ENCODE data around the gene TAOK1.

- TF ChIP-seq CUX1 (CRISPR knock-in tag; IDR thresholded peaks at IDR 0.05) = no peak
- no peak for TF ChIP-seq RBFOX2 (IDR thresholded peaks at IDR 0.05; ENCODE audit: low read depth, low read length)
- no peak for TF ChIP-seq SOX6 (IDR thresholded peaks at IDR 0.05)
- TF ChIP-seq SPI1 (IDR thresholded peaks at IDR 0.05; ENCODE audit: borderline replicate concordance, low read depth, low read length) = no peak
- TF ChIP-seq TEAD4 (IDR thresholded peaks at IDR 0.05; ENCODE audit: low read length) = no peak
- no peak for TF ChIP-seq TEAD4 (CRISPR knock-in tag; IDR thresholded peaks at IDR 0.05; ENCODE audit: borderline replicate concordance)
- no peak for TF ChIP-seq NR3C1 (CRISPR knock-in tag; IDR thresholded peaks at IDR 0.05)
- TF ChIP-seq GTF2F1 (IDR thresholded peaks at IDR 0.05; ENCODE audit: low read depth, low read length) = no peak
- TF ChIP-seq NR1H2 (CRISPR knock-in tag; IDR thresholded peaks at IDR 0.05) = no peak
- TF ChIP-seq PCBP1 (IDR thresholded peaks at IDR 0.05; ENCODE audit: low read depth, low read length, poor library complexity, severe bottlenecking) = no peak
- TF ChIP-seq CEBPZ (IDR thresholded peaks at IDR 0.05; ENCODE audit: borderline replicate concordance, low read depth, low read length) = no peak
- TF ChIP-seq TRIM25 (IDR thresholded peaks at IDR 0.05; ENCODE audit: borderline replicate concordance) = no peak
- TF ChIP-seq CTCF (IDR thresholded peaks at IDR 0.05 in 2 of 3, conservative IDR thresholded peaks at IDR 0.05 in 1 of 3; ENCODE audit: insufficient read depth in 2 of 3, low read depth in 1 of 3, low read length in 3 of 3) = no peak
- TF ChIP-seq HNRNPL (IDR thresholded peaks at IDR 0.05; ENCODE audit: low read depth, low read length) = no peak
Observed at GRCh38 chr17:29342158-29342765, 47.9 kb upstream of the TAOK1 start.

Measured in K562 (cell line).